GM18520 (cell line): ENCODE measurements around the gene IQCN.

Experiments
- ATAC-seq: cut with Tn5 transposase; IDR thresholded peaks from one replicate; pipeline ENCODE4 v1.9.1; 2021; ENCODE audit not compliant: unreplicated experiment

IQCN gene

DNA sequence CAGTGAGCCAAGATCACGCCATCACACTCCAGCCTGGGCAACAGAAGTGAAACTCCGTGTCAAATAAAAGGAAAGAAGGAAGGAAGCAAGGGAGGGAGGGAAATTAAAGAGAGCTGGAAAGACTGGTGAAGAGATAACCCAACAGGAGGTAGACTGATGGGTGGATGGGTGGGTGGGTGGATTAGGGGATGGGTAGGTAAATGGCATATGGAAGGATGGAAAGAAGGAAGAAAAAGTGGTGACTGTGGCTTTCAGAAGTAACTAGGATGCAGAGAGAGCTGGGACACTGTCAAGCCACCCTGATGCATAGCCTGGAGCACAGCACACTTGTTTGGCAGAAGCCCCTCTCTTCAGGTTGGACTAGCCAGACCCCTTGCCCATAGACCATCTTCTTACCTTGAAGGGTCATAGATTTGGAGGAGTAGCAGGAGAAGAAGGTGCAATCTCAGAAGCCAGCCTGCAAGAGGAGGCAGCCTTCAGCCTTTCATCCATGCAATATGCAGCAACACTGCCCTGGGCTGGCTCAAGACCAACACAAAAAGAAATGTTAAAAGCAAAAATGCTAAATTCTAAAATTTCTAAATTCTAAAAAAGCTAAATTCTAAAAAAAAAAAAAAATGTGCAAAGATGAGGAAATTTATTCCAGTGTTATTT lies 5.1 kb downstream of the IQCN start:
- no peak for ATAC-seq

DNA sequence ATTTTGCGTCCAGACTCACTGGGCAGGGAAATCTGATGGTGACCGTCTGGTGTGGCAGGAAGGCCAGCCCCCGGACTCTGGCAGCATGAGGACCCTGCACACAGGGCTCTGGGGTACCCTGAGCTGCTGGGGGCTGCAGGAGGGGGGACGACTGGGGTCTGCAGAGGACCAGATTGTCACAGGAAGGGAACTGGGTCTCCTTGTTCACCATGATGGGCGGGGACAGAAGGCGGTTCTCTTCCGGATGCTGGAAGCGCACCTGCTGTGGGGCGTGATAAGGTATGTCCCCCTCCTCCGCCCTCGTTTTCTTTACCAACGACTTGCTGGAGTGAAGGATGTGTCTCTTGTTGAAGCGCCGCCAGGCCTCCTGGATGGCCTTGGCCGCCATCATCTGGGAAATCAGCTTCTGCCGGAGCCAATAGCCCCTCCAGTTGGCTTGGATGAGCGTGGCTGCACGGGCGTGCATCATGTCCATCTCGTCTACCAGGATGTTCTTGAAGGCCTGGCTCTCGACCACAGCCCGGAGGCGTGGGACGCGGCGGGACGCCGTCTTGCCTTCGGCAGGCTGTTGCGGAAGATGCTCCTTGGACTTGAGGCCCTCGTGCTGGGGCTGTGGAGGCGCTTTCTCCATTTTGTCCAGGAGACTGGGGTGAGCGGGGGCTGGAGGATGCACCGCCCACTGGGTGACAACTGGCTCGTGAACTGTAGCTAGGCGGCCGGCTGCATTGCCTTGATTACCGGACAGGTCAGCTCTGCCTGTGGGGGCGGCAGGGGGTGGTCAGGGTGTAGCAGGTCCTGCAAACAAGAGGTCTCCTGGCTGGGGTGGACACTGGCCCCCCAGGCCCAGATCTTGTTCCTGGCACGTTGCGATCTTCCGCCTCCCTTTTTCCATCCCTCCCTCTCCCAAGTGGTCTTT lies 7.2 kb downstream of the IQCN start:
- no peak for ATAC-seq

DNA sequence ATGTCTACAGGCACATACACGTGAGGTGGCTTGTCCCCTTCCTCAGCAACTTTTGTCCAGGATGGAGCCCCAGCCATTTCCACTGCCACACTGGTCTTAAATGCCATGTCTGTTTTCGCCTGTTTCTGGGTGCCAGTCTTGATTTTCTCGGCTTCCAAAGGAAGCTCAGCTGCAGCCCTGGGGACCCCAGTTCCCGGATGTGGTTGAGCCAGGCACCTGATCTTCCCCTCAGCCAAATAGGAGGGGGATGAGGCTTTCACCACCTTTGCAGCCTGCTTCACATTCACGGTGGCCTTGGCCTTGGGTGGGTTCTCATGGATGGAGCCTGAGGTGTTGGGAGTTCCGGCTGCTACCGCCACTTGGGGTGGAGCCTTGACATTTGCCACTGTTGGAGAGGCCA lies 8.7 kb downstream of the IQCN start:
- no peak for ATAC-seq

DNA sequence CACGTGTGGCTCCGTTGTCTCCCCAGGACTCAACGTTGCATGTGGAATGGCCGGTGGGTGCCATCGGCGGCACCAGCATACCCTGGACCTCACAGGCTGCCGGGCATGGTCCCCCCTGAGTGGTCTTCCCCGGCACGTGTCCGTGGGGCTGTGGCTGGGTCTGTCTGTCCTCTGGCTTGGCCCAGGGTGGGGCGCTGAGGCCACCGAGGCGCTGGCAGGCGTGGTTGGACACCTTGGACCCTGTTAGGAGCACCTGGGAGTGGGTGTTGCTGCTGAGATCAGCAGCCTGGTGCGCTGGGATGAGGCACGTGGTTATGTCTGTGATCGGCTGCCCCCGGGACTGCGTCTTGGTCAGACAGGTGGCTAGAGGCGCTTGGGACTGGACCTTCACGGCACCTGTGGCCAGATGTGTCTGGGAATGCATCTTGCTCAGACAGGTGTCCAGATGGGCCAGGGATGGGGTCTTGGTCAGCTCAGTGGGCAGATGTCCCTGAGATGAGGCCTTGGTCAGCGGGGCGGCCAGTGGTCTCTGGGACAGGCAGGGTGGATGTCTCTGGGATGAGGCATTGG lies 9.2 kb downstream of the IQCN start:
- no peak for ATAC-seq

DNA sequence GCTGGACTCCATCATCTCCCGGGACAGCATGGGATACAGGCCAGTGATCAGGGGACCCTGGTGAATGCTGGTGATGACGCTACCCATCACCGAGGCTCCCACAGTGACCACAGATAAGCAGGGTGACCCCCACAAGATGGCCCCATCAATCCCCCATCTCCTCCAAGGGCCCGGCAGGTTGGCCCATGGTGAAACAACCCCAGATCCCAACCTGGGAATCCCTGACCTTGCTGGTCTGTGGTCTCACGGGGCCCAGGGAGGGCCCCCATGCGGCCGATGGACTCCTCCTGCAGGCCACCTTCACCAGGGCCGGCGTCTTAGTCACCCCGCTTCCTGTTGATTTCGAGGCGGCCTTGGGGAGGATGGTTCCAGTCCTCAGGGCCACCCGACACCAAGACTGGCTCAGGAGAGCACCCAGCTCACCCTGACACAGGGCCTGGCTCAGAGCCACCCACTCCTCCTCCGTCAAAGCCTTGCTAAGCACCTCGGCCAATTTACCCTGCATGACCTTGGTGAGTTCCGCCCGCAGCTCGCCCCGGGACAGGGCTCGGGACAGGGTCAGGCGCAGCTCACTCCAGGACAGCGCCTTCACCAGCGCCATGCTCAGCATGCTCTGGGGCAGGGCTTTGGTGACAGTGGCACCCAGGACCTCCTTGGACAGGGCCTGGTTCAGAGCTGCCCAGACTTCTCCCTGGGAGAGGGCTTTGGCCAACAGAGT lies 10.0 kb downstream of the IQCN start:
- ATAC-seq, result no peak

DNA sequence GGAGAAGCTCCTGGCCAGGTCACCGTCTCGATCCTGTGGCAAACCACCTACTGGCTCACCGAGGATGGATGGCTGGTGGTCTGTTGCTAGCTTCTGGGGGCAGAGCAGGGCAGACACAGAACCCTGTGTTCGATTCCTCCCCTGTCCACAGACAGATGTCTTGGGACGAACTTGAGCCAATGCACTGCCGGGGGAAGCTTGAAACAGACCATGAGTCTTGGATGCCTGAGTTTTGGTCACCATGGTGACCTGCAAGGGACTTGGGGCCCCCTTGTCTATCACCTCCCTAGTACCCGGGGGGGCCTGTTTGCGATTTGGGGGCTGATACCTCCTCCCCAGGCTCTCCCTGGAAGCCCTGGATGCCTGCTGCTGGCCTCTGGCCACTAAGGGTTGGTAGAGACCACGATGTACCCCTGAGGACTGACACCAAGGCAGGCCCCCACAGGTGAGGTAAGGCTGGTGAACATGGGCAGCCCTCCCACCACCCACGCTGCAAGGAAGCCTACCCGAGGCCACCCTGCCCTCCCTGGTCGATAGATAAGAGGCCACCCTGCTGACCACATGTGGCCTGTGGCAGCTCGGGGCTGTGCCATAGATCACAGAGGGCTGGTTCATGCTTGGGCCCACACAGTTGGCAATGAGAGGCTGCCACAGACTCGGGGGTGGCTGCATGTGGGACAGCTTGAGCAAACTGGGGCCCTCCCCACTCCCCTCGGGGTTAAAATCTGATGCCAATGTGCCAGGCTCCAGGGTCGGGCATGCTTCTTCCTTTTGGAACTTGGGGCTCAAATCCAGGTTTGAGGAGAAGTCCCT lies 10.7 kb downstream of the IQCN start:
- no peak for ATAC-seq

DNA sequence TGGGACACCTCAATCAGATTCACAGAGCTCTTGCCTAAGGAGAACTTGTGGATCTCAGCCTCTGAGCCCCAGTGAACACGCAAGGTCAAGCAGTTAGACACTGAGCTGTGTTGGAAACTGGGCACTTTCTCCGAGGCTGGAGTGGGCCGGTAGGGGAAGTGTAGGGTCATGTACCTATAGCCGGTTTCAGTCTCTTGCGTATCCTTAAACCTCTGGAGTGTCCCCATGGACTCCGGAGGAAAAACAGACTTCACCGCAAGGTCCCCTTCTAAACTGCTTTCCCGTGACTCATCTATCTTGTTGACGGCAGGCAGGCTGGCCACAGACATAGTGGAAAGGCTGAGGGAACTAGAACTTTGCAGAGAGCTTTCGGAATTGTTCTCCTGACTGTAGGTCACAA lies 11.3 kb downstream of the IQCN start:
- no peak for ATAC-seq

DNA sequence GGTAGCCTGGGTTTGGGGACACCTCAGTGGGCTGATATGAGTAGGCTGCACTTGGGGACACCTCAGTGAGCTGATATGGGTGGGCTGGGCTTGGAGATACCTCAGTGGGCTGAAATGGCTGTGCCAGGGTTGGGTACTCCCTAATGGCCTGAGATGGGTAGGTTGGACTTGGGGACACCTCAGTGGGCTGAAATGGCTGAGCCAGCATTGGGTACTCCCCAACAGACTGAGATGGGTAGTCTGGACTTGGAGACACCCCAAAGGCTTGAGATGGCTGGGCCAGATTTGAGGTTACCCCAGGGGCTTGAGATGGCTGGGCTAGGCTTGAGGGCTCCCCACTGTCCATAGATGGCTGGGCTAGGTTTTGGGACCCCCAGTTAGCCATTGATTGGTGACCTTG lies 12.1 kb downstream of the IQCN start:
- ATAC-seq, result no peak

DNA sequence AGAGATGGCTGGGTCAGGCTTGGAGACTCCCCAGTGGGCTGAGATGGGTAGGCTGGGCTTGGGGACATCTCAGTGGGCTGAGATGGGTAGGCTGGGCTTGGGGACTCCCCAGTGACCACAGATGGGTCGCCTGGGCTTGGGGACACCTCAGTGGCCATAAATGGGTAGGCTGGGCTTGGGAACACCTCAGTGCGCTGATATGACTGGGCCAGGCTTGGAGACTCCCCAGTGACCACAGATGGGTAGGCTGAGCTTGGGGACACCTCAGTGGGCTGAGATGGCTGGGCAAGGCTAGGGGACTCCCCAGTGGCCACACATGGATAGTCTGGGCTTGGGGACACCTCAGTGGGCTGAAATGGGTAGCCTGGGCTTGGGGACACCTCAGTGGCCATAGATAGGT lies 12.8 kb downstream of the IQCN start:
- no peak for ATAC-seq

DNA sequence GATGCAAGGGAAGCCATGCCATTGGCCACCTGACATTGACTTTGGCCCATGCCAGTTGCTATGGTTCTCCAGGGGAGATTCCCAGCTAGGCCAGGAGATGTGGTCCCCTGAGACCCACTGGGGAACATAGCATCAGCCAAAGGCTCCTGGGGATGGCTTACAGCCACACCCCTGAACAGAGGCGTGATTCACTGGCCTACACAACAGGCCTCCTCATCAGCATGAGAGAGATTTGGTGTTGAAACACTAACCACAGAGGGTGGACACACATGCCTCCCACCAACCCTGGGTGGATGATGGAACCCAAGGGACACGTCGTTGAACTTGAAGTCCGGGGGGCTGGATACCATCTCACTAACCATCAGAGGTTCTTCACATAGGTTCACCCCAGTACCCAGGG lies 14.4 kb downstream of the IQCN start:
- no peak for ATAC-seq

DNA sequence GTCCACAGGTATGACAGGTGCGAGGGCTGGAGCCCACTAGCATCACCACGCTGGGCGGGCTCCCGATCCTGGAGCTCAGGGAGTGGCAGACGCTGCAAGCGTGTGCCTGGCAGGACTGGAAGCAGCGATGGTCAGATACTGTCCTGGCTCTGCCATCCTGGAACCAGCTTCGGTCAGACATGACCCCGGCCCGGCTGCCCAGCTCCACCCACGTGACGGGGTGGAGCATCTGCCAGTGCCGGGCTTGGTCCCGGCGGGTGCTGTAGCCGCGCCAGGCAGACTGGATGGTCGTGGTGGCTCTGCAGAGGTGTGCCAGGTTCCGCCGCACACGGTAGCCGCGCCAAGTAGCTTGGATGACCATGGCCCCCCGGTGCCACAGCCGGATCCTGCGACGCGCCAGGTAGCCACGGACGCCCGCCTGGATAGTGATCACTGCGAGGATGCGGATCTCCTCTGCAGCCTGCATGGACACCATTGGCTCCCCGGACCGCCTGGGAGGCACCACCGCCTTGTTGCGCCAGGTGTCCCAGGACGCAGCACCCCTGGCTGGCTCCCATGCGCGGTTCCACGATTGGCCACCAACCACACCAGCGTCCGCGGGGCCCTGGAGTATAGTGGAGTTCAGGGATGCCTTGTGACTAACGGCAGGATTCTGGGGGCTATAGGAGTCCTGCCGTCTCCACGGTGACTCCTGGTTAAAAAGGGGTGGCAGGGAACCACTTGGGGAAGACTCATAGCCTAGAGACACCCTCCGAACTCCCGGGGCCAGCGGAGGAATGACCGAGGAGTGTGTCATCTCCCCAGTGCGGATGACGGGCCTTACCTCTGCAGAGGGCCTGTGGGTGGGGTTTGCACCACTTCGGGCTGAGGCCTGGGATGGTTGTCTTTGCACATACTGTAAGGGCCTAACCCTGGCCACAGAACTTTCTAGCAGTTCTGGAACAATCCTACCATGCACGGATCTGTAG lies 16.5 kb downstream of the IQCN start:
- ATAC-seq, result no peak

DNA sequence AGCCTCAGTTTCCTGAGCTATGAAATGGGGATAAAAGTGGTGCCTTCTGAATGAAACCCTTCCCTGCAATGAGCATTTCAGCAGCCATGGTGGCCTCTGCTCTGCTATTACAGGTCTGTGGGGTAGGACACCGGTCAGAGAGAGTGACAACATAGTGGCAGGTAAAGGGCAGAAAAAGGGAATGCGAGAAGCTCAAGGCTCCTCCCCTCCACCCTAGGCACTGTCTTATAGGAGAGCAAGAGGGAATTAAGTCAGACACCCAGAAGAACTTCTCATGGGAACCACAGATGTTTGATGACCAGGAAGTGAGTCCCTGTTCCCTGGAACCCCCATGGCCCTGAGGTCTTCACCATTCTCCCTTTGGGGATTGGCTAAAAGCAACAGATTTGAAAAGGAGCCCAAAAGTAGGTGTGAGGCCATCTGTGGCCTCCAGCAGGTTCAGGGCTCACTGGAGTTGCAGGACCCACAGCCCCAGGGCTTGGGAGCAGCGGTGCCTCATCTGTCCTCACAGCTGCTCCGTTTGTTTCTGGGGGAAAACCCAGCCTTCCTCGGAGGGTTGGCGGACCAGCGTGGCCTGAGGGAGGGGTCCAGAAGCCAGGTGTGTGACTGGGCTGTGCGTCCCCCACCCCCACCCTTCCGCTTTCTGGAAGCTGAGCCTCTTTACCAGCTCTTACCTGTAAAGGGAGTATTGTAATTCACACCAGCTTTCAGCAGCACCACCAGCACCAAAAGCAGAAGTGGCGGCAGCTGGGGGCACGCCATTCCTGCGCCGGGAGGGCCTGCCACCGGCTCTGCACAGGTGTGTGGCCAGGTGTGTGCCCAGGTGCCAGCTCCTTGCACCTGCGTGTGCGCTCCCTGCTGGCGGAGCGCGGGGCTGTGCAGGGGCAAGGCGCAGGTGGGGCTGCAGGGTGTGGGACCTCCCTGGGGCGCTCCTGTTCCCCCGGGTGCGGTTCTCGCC lies 19.4 kb downstream of the IQCN start:
- no peak for ATAC-seq

DNA sequence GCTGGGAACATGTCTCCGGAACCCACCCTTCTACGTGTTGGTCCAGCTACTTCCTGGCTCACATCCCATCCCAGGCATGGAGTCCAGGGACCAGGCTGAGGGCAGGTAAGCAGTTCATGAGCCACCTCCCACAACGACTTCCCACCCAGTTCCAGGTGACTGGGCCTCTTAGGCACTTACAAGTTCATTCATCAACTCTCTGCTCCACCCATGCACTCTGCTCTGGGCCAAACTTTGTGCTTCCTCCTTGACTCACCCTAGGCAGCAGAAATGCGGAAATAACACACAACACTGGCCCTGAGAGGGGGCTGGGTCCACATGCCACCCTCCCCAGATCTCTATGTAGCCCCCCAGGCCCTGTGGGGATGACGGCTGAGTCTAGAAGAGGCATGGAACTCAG lies 20.5 kb downstream of the IQCN start:
- ATAC-seq, result no peak

DNA sequence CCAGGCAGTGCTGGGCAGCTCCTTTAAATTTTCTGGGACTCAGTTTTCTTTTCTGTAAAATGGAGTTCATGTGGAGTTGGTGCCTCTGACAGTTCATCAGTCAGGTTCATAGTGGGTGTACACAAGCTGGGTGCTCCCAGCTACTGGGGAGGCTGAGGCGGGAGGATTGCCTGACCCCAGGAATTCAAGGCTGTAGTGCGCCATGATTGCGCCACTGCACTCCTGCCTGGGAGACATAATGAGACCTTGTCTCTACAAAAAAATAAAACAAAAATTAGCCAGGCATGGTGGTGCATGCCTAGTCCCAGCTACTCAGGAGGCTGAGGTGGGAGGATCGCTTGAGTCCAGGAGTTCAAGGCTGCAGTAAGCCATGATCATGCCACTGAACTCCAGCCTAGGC lies 21.1 kb downstream of the IQCN start:
- ATAC-seq, result no peak

DNA sequence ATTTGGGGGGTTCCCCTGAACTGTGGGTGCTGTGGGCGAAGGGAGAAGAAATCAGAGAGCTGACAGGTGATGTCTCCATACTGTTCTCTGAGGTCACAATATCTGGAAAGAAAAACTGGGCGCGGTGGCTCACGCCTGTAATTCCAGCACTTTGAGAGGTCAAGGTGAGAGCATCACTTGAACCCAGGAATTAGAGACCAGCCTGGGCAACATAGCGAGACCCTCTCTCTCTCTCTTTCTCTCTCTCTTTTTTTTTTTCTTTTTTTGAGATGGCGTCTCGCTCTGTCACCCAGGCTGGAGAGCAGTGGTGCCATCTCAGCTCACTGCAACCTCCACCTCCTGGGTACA lies 21.9 kb downstream of the IQCN start:
- no peak for ATAC-seq

DNA sequence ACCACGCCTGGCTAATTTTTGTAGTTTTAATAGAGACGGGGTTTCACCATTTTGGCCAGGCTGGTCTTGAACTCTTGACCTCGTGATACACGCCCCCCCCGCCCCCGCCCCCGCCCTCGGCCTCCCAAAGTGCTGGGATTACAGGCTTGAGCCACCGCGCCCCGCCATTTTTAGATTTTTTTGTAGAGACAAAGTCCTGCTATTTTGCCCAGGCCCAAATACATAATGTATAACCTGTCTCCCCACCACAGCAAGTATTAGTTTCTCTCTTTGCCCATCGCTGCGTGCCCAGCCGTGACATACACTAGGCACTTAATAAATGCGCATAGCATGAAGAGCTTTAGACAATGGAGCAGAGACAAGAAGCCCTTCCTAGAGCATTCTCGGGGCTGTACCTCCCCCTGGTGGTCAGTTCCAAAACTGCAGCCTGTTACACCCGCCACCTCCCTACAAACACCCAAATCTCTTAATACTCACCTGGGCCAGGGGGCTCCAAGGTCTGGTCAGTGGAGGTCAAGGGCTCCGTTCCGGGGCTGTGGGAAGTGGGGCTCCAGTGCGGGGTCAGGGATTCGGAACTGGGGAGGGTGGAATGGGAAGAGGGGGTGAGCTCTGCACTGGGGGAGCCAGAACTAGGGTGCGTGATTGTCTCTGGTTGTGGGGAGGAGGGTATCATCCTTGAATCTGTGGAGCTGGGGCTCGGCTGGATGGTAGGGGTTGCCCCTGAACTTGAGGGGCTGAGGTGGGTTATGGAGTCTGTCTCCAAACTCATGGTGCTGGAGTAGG lies 22.5 kb downstream of the IQCN start:
- no peak for ATAC-seq

DNA sequence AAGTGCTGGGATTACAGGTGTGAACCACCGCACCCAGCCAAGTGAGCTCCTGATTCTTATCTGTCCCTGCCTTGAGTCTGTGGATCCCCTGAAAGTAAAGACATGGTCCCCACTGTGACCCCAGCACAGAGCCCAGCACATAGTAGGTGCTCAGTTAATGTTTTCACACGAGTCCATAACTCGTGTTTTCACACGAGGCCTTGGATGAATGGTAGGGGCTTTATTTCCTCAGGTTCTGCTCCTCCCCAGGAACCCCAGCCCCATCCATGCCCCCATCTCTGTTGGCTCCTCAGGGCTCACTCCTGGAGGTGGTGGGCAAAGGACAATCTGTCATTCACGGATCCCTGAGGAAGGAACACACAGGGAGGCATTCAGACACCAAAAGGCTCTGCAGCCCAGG lies 24.4 kb downstream of the IQCN start:
- no peak for ATAC-seq

DNA sequence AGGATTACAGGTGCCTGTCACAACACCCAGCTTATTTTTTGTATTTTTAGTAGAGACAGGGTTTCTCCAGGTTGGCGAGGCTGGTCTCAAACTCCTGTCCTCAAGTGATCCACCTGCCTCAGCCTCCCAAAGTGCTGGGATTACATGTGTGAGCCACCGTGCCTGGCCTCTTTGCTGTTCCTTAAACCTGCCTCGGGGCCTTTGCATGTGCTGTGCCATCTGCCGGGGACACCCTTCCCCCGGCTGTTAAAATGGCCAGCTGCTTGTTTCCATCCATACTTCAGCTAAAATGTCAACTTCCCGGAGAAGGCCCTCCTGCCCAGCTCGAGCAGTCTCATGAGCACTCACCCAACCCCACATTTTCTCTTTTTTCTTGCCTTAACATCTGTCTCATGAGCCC lies 29.0 kb downstream of the IQCN start:
- ATAC-seq, result no peak
